ENCODE measurements around the gene FOXL2.

DNA sequence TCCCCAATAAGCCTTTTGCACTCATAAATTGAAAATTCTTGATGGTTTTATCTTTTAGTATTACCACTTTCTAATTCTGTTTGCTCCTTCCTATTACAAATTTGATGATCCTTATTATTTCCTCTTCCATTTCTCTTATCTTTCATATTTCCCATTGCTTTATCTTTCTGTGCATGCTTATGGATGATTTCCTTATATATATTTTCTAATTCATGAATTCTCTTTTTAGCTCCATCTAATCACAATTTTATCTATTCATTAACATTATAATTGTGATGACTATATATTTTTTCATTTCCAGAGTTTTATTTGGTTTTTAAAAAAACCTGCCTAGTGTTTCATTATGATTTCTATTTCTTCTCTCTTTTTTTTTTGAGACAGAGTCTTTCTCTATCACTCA lies 18.0 kb upstream of the FOXL2 start:
- TF ChIP-seq, protein P1, sequence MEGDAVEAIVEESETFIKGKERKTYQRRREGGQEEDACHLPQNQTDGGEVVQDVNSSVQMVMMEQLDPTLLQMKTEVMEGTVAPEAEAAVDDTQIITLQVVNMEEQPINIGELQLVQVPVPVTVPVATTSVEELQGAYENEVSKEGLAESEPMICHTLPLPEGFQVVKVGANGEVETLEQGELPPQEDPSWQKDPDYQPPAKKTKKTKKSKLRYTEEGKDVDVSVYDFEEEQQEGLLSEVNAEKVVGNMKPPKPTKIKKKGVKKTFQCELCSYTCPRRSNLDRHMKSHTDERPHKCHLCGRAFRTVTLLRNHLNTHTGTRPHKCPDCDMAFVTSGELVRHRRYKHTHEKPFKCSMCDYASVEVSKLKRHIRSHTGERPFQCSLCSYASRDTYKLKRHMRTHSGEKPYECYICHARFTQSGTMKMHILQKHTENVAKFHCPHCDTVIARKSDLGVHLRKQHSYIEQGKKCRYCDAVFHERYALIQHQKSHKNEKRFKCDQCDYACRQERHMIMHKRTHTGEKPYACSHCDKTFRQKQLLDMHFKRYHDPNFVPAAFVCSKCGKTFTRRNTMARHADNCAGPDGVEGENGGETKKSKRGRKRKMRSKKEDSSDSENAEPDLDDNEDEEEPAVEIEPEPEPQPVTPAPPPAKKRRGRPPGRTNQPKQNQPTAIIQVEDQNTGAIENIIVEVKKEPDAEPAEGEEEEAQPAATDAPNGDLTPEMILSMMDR (IDR thresholded peaks at IDR 0.05; ENCODE audit: insufficient read depth, low read length, poor library complexity, severe bottlenecking): no peak
- no peak for TF ChIP-seq EZH2phosphoT487 (conservative IDR thresholded peaks at IDR 0.05; ENCODE audit: low read length)
